GM12864 (cell line): ENCODE data around the gene TSEN54.

Experiments used
- DNase-seq: peaks from one replicate; pipeline ENCODE4 v3.0.0-alpha.2; 2011; ENCODE audit warnings: low read depth
- H3K4me3 ChIP-seq: 2 replicates; pipeline ENCODE4 v1.5.1; 2011; ENCODE audit warnings: mild to moderate bottlenecking, low read depth, low read length, control low read depth
- TF ChIP-seq, protein P1 (sequence below): IDR thresholded peaks from 2 replicates; pipeline ENCODE4 v1.5.1; 2011; ENCODE audit warnings: low read depth, mild to moderate bottlenecking, moderate library complexity, low read length, control low read depth, inconsistent platforms; ENCODE audit errors: missing control alignments

The TSEN54 gene

DNA sequence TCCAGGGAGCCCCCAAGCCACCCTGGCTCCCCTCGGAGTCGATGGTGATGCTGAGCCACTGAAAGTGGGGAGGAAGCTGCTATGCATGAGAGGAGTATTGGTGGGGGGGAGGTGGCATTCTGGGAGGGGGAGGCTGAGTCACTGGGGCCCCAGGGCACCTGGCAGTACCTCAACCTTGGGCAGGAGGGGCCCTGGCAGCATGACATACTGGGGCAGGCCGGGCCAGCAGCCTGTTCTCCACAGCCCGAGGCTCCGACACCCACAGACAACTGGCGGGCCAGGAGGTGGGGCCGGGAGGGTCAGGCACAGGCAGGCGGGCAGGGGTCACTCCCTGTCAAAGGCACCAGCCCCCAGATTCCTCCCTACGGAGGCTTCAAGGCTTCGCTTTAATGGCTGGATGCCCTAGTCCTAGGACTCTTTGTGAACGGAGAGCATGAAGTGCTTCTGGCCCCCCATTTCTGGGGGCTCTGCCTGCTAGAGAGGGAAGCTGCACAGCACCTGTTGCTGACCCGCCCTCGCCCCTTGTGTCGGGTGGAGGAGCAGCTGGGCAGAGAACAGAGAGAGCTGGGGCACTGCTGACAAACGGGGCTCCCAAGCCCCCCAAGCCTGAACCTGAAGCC lies 1.9 kb upstream of the TSEN54 start:
- no peak overlapping the region for H3K4me3 ChIP-seq
- DNase-seq, result no peak
- TF ChIP-seq, protein P1, sequence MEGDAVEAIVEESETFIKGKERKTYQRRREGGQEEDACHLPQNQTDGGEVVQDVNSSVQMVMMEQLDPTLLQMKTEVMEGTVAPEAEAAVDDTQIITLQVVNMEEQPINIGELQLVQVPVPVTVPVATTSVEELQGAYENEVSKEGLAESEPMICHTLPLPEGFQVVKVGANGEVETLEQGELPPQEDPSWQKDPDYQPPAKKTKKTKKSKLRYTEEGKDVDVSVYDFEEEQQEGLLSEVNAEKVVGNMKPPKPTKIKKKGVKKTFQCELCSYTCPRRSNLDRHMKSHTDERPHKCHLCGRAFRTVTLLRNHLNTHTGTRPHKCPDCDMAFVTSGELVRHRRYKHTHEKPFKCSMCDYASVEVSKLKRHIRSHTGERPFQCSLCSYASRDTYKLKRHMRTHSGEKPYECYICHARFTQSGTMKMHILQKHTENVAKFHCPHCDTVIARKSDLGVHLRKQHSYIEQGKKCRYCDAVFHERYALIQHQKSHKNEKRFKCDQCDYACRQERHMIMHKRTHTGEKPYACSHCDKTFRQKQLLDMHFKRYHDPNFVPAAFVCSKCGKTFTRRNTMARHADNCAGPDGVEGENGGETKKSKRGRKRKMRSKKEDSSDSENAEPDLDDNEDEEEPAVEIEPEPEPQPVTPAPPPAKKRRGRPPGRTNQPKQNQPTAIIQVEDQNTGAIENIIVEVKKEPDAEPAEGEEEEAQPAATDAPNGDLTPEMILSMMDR, result no peak

DNA sequence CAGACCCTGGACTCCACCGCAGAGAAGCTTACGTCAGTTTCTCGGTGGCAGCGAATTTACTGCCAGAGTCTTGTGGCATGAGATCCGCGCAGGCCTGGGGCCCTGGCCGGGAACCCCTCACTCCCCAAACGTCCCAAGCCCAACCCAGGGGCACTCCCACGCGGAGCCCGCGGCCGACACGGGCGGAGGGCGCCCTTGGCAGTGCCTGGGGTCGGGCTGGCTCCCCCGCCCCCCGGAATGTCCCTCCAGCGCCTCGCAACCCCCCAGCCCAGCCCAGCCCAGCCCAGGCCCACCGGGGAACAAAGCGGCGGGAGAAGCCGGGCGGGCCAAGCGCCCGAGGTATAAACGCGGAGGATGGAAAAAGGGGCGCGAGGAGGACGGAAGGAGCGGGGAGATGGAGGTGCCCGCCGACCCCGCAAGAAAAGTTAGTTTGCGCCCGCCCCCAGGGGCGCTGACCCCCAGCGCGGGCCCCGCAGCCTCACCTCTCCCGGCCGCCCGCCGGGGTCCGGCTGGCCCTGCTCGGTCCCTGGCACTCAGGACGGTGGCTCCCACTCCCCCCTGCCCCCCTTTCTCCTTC lies 1.3 kb upstream of the TSEN54 start:
- DNase-seq, result no peak
- peak overlapping the region; percentile 88 for H3K4me3 ChIP-seq
- TF ChIP-seq, protein P1, result no peak

DNA sequence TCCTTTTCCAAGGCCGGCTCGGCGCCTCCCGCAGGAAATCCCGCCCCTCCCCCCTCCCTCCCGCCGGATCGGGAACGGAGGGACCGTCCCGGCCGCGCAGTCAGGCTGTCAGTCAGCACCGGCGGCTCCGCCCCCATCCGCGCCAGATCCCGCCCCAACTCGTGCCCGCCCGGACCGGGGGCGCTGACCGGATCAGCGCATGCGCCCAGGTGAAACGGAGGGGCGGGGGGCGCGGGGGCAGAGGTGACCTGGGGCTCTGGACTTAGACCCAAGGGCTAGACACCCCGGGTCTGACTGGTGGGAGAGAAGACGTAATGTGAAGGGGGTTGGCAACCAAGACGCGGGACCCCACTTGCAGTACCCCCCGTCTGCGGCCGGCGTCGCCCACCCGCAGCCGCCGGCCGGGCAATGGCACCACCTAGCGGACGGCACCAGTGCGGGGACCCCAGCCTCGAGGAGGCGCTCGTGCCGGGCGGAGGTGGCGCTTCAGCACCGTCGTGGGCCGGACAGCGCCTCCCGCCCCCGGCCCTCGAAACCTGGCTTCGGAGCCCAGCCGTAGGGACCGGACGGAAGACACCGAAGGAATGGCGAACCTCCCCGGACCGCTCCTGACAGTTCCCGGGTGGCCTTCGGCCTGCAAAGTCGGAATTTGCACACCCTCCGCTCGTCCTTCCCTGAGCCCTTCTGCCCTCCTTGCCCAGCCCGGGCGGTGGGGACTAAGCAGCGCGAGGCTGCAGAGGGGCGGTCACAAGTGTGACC lies 653 bp upstream of the TSEN54 start, which contains the start of gene CASKIN2:
TSS of gene CASKIN2 (minus strand) at position 42 of the 759 bp plus-strand sequence. CDS start 1,733 bp downstream, outside the sequence.
- TF ChIP-seq, protein P1, result peak; percentile 96
- no peak for DNase-seq
- peak within 1 kb of the TSS; percentile 88 for H3K4me3 ChIP-seq

DNA sequence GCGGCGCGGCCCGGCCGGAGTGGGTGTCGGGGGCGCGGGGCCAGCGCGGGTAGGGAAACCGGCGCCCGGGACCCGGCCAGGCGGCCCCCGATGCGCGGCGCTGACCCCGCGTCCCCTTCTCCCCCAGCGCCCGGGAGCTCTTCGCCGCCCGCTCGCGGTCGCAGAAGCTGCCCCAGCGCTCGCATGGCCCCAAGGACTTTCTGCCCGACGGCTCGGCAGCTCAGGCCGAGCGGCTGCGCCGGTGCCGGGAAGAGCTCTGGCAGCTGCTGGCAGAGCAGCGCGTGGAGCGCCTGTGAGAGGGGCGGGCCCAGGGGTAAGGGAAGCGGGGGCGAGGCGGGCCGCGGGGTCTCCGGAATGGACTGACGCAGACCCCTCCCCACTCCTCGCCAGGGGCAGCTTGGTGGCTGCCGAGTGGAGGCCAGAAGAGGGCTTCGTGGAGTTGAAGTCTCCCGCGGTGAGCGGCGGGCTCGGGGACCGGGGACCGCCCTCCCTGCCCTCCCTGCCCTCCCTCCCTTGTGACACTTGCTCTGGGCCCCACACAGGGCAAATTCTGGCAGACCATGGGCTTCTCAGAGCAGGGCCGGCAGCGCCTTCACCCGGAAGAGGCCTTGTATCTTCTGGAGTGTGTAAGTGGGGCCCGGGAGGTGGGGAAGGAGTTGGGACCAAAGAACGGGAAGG lies 430 bp downstream of the TSEN54 start:
- DNase-seq, result no peak
- TF ChIP-seq, protein P1, result no peak
- H3K4me3 ChIP-seq, result peak overlapping the region; percentile 88

DNA sequence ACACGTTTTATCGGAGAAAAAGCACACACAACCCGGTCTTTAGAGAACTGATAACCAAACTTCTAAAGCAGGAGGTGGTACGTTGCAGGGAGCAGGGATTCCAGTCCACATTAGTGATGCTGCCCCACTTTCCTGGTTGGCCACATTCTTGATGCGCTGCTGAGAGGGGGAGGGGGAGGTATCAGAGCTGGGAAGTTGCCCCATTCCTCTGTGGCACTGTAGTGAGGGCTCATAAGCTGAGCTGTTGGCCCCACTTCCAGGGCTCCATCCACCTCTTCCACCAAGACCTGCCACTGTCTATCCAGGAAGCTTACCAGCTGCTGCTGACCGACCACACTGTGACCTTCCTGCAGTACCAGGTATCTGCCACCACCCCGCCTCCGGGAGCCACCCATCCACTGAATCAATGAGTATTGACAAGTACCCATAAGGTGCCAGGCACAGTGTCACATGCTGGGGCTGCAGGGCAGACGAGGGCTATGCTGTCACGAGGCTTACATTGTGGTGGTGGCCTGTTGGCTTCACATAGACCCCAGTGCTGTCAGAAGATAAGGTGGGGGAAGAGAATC lies 1.1 kb downstream of the TSEN54 start:
- DNase-seq, result no peak
- peak overlapping the region; percentile 88 for H3K4me3 ChIP-seq
- TF ChIP-seq, protein P1, result peak; percentile 36

DNA sequence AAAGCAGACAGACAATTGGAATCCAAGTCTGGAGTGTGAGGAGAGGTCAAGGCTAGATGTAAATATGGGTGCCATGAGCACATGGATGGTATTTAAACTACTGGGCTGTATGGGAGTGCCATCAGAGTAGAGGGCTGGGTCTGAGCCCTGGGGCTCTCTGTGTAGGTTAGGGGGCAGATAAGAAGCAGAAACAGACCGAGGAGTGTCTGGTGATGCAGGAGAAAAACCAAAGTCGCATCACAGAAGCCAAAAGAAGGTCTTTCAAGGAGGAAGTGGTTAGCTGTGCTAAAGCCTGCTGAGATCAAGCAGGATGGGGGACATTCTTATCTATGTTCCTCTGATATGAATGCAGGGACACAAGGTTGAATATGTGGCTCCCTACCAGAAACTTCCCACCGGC lies 1.9 kb downstream of the TSEN54 start:
- TF ChIP-seq, protein P1, result no peak
- H3K4me3 ChIP-seq, result no peak overlapping the region
- DNase-seq, result peak; percentile 44
